Right lobe of liver (tissue), 6 donors: Measurements from ENCODE around the gene STYK1. TPM values are rescaled to one million over a fixed set of nuclear protein-coding genes. Genes with fewer than 3 reads are reported as not detected.

ENCODE experiments used
- ATAC-seq, 4 donors: fragments of 200-7000 bp; cut with Tn5 transposase; one replicate each; pipeline ENCODE4 v1.9.1; 2020; ENCODE audit warnings: mild to moderate bottlenecking in 4 of 4, moderate library complexity in 4 of 4
- DNase-seq, 3 donors: peaks; one replicate each; pipeline ENCODE4 v3.0.0-alpha.2; 2020
- H3K27ac ChIP-seq, 3 donors: fragments of 200-600 bp; one replicate each; pipeline ENCODE4 v1.8.0; 2022
- H3K27me3 ChIP-seq, 2 donors: fragments of 200-600 bp; one replicate each; pipeline ENCODE4 v1.8.0; 2022
- H3K36me3 ChIP-seq, 4 donors: fragments of 200-600 bp; sonication (generic) in 1 of 4; one replicate each; pipeline versions ENCODE4 v1.5.1 to v1.8.0; 2017 to 2022; ENCODE audit warnings: control low read depth in 1 of 4
- H3K4me1 ChIP-seq, 4 donors: fragments of 200-600 bp; sonication (generic) in 1 of 4; one replicate each; pipeline versions ENCODE4 v1.5.1 to v1.8.0; 2017 to 2022; ENCODE audit warnings: control low read depth in 1 of 4
- H3K4me3 ChIP-seq, 3 donors: fragments of 200-600 bp; one replicate each; pipeline ENCODE4 v1.8.0; 2022
- H3K9me3 ChIP-seq, 4 donors: fragments of 200-600 bp; sonication (generic) in 1 of 4; one replicate each; pipeline versions ENCODE4 v1.5.1 to v1.8.0; 2017 to 2022; ENCODE audit warnings: control low read depth in 1 of 4
- CTCF ChIP-seq, 4 donors: fragments of 200-600 bp in 3 of 4; fragments of 450-650 bp in 1 of 4; IDR thresholded peaks; one replicate each; pipeline versions ENCODE4 v1.5.1 to v1.8.0; 2016 to 2022; ENCODE audit warnings: antibody characterized with exemption in 4 of 4, mild to moderate bottlenecking in 2 of 4
- POLR2A ChIP-seq: fragments of 450-650 bp; IDR thresholded peaks from one replicate; pipeline ENCODE4 v1.6.1; 2017; ENCODE audit warnings: antibody characterized with exemption, mild to moderate bottlenecking
- WGBS: methylation state at CpG from one replicate; pipeline ENCODE4 v1.1.6; 2018; ENCODE audit warnings: low coverage, low lambda C conversion rate; ENCODE audit not compliant: insufficient coverage; ENCODE audit errors: missing lambda C conversion rate; 5-methylcytosine and 5-hydroxymethylcytosine counted together
- intact Hi-C, 2 donors: fragments of 100-400 bp; cut with DNase I; formaldehyde crosslinking; loops; one replicate each; pipeline versions ENCODE4 v1.11.2 to v1.14.1; 2022
- total RNA-seq, 6 experiments: library from RNA; depleted of rRNA in 2 of 6; stranded (reverse); fragments of >200 nt in 2 of 6; fragmentation: NEBNext Ultra II Directional in 3 of 6; extraction: Animal tissue kit (Norgen Biotek cat#: 25700) in 3 of 6; gene quantifications; one replicate each; pipeline versions ENCODE4 v1.1.0 to v1.2.4, GENCODE V29; 2016 to 2023
- donor health status: DM: no; HTN: yes; CAD: no.
- donor health status: DM: no; HTN: no; CAD: no.
- donor health status: DM: no; HTN: no; CAD: no.
- donor health status: DM: no; HTN: yes; CAD: no.
- donor health status: DM: no; HTN: yes; CAD: no.

STYK1 gene
- total RNA-seq, 6 experiments from 2014 or later: not detected

GRCh38 chr12:10688042-10688441 is 14.2 kb upstream of the STYK1 start:
- H3K27me3 ChIP-seq: peaks cover 0 to 4% of the 10 kb centered on the region in 2 donors
- no peak for DNase-seq
- no peaks in the 10 kb centered on the region for H3K9me3 ChIP-seq
- H3K27ac ChIP-seq: no peak overlapping the region
- no peaks in the 10 kb centered on the region for H3K36me3 ChIP-seq
- no peaks in the 10 kb centered on the region for H3K4me1 ChIP-seq
- no peak overlapping the region for H3K4me3 ChIP-seq
- ATAC-seq: no peak
- intact Hi-C loops: no loop called here
- WGBS: 67% methylated on average over 1 of the region's 1 CpG
- TF ChIP-seq POLR2A: no peak
- TF ChIP-seq CTCF (IDR thresholded peaks at IDR 0.05): no peak

GRCh38 chr12:10672231-10672868 is 1.5 kb downstream of the STYK1 start:
- WGBS: 61% methylated on average over 13 of the region's 15 CpGs
- no peak overlapping the region for H3K4me3 ChIP-seq
- H3K4me1 ChIP-seq: peaks cover 0 to 7% (median 0%) of the 10 kb centered on the region in 4 donors
- no peak for DNase-seq
- TF ChIP-seq CTCF (IDR thresholded peaks at IDR 0.05) (no peak), POLR2A (no peak)
- ATAC-seq: no peak
- no peak overlapping the region for H3K27ac ChIP-seq
- H3K9me3 ChIP-seq: no peaks in the 10 kb centered on the region
- intact Hi-C loops: no loop called here
- peaks cover 0 to 15% of the 10 kb centered on the region in 2 donors for H3K27me3 ChIP-seq
- no peaks in the 10 kb centered on the region for H3K36me3 ChIP-seq

GRCh38 chr12:10669533-10669932 is 4.3 kb downstream of the STYK1 start:
- no peak for TF ChIP-seq CTCF (IDR thresholded peaks at IDR 0.05)
- TF ChIP-seq POLR2A: no peak
- ATAC-seq: no peak
- H3K4me1 ChIP-seq: peaks cover 0 to 7% (median 0%) of the 10 kb centered on the region in 4 donors

GRCh38 chr12:10668526-10668925 is 5.3 kb downstream of the STYK1 start:
- no peaks in the 10 kb centered on the region for H3K4me1 ChIP-seq
- H3K27ac ChIP-seq: no peak overlapping the region
- no peaks in the 10 kb centered on the region for H3K36me3 ChIP-seq
- 45% methylated on average over 5 of the region's 5 CpGs for WGBS
- intact Hi-C loops: no loop called here
- TF ChIP-seq POLR2A (no peak), CTCF (IDR thresholded peaks at IDR 0.05) (no peak)
- DNase-seq: no peak
- no peaks in the 10 kb centered on the region for H3K9me3 ChIP-seq
- no peak overlapping the region for H3K4me3 ChIP-seq
- peak; percentile 32 to 62 (median 58) for ATAC-seq
- peaks cover 0 to 3% of the 10 kb centered on the region in 2 donors for H3K27me3 ChIP-seq

More at GRCh38 chr12:10669533-10669932, 4.3 kb downstream of the STYK1 start:
- no peak overlapping the region for H3K27ac ChIP-seq
- H3K36me3 ChIP-seq: no peaks in the 10 kb centered on the region
- H3K27me3 ChIP-seq: peaks cover 0 to 13% of the 10 kb centered on the region in 2 donors
- 88% methylated on average over 1 of the region's 1 CpG for WGBS
- H3K9me3 ChIP-seq: no peaks in the 10 kb centered on the region
- intact Hi-C loops: no loop called here
- no peak for DNase-seq
- H3K4me3 ChIP-seq: no peak overlapping the region
